ENCODE results near the gene CREG2.

DNA sequence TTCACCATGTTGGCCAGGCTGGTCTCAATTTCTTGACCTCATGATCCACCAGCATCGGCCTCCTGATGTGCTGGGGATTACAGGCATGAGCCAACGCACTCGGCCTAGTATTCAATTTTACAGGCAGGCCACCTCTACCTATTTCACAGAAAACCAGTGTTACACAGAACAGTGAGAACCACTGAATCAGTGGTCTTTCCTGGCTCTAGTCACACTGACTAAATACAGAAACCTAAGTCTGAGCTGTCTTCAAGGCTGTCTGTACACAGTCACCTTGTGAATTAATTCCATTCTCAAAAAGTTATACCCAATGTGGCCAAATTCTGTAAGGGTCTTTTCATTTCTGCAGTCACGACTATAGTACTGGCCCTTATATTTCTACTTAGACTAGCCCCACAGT, 82.3 kb downstream of the CREG2 start:
- TF ChIP-seq, protein P1, sequence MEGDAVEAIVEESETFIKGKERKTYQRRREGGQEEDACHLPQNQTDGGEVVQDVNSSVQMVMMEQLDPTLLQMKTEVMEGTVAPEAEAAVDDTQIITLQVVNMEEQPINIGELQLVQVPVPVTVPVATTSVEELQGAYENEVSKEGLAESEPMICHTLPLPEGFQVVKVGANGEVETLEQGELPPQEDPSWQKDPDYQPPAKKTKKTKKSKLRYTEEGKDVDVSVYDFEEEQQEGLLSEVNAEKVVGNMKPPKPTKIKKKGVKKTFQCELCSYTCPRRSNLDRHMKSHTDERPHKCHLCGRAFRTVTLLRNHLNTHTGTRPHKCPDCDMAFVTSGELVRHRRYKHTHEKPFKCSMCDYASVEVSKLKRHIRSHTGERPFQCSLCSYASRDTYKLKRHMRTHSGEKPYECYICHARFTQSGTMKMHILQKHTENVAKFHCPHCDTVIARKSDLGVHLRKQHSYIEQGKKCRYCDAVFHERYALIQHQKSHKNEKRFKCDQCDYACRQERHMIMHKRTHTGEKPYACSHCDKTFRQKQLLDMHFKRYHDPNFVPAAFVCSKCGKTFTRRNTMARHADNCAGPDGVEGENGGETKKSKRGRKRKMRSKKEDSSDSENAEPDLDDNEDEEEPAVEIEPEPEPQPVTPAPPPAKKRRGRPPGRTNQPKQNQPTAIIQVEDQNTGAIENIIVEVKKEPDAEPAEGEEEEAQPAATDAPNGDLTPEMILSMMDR (IDR thresholded peaks at IDR 0.05): no peak
- TF ChIP-seq POLR2A (IDR thresholded peaks at IDR 0.05): no peak

Data from sigmoid colon (tissue), 3 donors.